HT-29 (cell line): ENCODE data around the gene RPL27A. TPM values are rescaled to one million over a fixed set of nuclear protein-coding genes. Genes with fewer than 3 reads are reported as not detected.
"Not testable (repeated sequence)": the region's sequence is repeated elsewhere in the genome, so short reads cannot be mapped to it uniquely, and the experiment has no call there.

Experiments used
- DNase-seq: peaks from one replicate; pipeline ENCODE4 v3.0.0-alpha.2; 2015; ENCODE audit warnings: low spot score
- total RNA-seq: library from RNA; depleted of rRNA; stranded (reverse); fragments of >200 nt; shearing (Covaris generic); gene quantifications from 2 replicates; pipeline ENCODE4 v1.2.3, GENCODE V29; 2014; rRNA removed

Gene RPL27A
- 2,307 and 2,374 TPM in 2 replicates for total RNA-seq

DNA sequence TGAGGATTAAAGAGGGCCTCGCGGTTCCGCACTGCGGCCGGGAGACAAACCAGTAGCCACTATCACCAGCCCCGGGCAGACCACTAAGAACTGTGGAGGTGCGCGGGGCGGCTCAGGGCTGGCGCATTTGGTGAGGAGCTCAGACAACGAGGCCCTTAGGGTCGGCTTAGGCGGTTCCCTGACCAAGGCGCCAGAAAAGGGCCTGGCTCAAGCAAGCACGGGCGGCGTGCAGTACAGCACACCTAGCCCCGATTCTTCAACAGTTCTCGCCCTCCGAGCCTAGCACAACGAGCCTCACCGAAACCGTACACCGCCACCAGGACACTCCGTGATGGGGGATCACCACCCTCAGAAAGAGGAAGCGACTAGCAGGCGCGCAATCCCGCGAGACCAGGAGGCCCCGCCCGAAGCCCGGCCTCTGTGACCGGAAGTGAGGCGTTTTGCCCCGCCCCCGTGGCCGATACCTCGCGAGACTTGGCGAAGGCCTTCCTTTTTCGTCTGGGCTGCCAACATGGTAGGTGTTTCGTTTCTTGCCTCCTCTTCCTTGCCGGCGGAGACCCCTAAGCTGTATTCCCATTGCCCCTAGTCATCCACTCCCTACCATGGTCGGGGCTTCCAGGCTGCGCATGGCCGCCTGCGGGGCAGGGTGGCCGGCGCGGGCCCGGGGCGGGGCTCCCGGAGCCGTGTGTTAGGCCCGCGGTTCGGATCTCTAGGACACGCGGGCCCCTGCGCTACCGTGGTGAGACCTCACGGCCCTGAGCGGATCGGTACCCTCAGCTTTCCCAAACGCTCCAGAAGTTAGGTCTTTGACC, at the start of gene RPL27A, which contains the start of gene TRIM66:
TSS of gene RPL27A (plus strand) at position 490 of the 812 bp plus-strand sequence. CDS start at position 512, 22 bp downstream.
TSS of gene TRIM66 (minus strand) at position 363 of the 812 bp plus-strand sequence. CDS start 10,391 bp downstream, outside the sequence.
- peak; percentile 99 for DNase-seq

DNA sequence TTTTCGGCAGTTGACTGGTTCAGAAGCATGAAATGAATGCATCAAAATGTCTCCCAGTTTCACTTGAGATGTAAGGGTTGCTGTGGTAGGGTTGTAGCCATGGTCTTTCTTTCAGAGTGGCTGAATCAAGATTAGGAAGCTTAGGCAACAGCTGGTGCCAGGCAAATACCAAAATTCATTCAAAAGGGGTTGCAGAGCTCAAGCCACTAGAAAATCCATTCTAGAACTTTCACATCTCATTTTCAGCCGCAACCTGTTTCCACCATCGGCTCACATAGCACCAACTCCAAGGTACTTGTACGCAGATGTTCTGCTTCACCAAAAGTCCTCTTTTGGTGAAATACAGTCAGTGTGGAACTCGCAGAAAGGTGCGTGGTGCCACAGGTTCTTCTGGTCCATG, 48.1 kb upstream of the RPL27A start:
- no peak for DNase-seq

- no peak for DNase-seq
These were observed 46.5 kb upstream of the RPL27A start for GRCh38 chr11:8636127-8636526.

DNA sequence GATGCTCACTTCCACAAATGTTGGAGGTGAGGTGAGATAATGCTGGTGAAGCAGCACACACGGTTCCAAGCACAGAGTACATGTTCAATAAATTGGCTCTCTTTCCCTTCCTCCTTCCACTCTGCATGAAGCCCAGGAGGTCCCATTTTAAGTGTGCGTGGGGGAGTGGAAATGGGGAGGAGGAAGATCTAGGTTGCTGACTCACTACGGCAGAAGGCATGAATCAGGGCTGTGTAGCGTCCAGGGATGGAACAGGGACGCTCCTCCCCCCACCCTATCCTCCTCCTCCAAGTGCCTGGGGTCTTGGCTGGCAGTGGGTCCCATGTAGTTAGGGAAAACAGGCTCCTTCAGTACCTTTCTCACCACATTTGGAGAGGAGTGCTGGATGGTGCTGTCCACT, 44.3 kb upstream of the RPL27A start:
- no peak for DNase-seq

GRCh38 chr11:8639655-8640054, 42.9 kb upstream of the RPL27A start:
- no peak for DNase-seq

GRCh38 chr11:8640267-8640906, 42.2 kb upstream of the RPL27A start:
- no peak for DNase-seq

DNA sequence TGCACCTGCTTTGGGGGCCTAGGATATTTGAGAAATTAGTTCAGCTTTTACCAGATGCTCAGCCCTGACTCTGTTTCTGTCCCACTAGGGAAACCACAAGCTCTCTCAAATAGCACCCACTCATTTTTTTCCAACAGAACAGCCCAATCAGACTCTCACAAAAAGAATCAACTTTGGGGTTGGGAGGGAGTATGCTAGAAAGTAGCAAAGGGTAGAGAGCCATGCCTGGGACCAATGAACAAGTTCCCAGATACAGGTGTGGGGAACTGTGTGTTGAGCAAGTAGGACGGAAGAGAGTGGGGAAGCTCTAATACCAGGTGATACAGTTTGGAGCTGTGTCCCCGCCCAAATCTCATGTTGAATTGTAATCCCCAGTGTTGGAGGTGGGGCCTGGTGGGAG, 41.3 kb upstream of the RPL27A start:
- DNase-seq, result no peak

DNA sequence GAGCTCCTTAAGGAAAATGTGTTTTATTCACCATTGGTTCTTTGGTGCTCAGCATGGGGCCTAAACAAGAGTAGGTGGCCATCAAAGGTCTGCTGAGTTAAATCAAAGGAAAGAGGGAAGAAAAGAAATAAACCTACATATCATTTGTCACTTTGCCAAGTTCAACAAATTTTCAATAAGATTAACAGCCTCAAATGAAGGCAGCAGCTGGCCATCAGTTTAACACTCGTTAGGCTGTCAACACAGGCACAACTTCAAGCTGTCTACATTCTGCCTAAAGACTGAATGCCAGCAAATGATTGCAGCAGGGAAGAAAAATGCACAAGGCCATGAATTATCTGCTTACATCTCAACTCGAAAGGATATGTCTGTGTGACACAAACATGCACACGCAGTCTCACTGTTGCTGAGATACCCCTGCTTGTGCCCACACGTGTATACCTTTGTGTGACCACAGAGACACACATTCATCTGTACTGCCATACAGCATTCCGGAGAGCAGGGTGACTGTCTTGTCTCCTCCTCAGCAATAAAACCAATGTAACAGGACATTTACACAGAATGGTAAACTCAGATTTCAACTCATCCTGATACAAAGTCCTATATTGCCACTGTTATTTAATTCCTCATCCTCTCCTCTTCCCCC, 40.3 kb upstream of the RPL27A start:
- no peak for DNase-seq

DNA sequence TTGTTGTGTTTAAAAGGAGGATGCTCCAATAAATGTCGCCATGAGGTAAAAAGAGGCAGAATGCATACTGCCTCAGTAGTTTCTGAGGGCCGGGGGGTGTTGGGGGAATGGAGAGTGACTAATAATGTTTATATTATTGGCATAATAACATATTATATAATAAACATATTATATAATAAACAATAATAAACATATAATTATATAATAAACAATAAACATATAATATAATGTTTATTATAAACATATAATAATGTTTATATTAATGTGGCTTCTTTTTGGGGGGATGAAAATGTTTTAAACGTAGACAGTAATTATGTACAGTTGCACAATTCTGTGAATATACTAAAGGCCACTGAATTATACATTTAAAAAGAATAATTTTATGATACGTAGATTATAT, 35.7 kb upstream of the RPL27A start:
- DNase-seq, result no peak

- DNase-seq, result no peak
These were observed 33.2 kb upstream of the RPL27A start for GRCh38 chr11:8649361-8649760.

- DNase-seq, result no peak
These were observed 32.1 kb upstream of the RPL27A start for GRCh38 chr11:8650401-8650990.

GRCh38 chr11:8652140-8652539, 30.5 kb upstream of the RPL27A start:
- DNase-seq, result no peak

DNA sequence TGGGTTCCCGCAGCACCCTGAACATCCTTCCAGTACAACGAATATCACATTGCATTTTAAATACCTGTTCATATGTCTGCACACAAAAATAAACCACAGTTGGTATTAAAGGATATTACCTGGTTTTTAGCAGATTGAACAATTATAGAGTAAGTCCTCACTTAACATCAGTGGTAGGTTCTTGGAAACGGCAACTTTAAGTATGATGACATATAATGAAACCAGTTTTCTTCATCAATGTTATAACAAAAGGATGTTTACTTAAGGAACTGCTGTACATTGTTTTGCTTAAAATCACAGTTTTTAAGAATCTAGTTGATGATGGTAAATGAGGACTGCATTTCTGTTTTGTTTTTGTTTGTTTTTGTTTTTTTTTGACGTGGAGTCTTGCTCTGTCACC, 28.1 kb upstream of the RPL27A start:
- DNase-seq, result no peak

DNA sequence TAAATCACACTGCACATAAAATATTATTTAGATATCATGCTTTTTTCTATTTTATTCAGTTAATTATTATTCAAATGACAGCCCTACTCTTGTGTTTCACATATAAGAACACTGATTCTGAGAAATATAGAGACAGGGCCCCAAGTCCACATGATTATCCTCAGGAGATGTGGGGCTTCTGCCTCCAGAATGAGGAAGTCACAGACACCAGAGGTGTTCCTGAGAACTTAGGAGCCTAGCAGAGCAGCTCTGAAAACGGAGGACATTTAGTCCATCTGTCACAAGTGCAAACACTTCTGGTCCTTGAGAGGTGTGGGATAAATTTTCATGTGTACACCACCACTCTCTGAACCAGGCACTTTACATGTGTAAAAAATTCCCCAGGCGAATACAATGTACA, 26.3 kb upstream of the RPL27A start:
- no peak for DNase-seq

GRCh38 chr11:8658321-8659057, 24.1 kb upstream of the RPL27A start:
- DNase-seq, result no peak

- DNase-seq, result no peak
These were observed 21.4 kb upstream of the RPL27A start for GRCh38 chr11:8661001-8661795.

- DNase-seq, result no peak
These were observed 17.4 kb upstream of the RPL27A start for GRCh38 chr11:8665222-8665621.

- not testable (repeated sequence) for DNase-seq
These were observed 12.5 kb upstream of the RPL27A start for GRCh38 chr11:8670081-8670480.

DNA sequence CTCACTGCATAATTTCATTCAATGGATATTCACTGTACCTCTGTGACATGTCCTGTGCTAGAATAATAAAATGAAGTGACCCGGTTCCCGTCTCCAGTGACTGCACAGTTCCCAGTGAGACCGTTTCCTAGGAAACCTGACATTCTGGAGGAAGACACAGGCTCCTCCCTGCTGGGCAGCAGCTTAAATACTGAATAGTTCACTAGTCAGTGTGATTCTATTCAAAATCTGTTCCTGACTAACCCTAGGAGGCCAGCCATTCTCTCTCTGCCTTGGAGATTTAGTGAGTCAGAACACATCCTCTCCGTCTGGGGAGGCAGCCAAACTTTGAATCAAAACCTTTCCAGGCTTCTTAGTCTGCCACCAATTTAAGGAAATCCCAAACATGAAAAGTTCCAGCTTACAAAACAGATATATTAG, 11.4 kb upstream of the RPL27A start:
- DNase-seq, result no peak

DNA sequence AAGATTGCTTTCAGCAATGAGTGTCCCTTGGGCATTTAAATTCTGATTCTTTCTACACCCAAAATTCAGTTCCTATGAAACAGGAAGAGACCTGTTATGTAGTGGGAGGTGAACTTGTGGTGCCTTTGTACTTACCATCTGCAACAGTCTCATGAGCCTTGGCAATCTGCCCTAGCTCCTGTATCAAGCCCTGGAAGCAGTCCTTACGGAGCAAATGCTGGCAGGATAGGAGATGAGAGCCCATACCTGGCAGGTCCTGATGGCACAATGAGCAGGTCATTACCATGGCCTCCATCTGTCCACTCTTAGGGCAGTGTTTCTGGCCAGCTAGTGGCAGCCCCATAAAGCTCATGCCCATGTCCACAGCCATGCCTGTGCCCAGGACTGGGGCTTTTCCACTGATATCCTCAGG, 10.9 kb upstream of the RPL27A start:
- DNase-seq, result no peak
